CD4-positive, alpha-beta T cell treated with Interleukin-2 at 100 ng/mL for 4 hours (primary cell): ENCODE measurements around the gene CLEC4E.
"Not testable (repeated sequence)": the region's sequence is repeated elsewhere in the genome, so short reads cannot be mapped to it uniquely, and the experiment has no call there.

Experiments used
- DNase-seq: peaks from one replicate; pipeline ENCODE4 v3.0.0-alpha.2; 2020; ENCODE audit warnings: low spot score

CLEC4E gene, protein sequence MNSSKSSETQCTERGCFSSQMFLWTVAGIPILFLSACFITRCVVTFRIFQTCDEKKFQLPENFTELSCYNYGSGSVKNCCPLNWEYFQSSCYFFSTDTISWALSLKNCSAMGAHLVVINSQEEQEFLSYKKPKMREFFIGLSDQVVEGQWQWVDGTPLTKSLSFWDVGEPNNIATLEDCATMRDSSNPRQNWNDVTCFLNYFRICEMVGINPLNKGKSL

DNA sequence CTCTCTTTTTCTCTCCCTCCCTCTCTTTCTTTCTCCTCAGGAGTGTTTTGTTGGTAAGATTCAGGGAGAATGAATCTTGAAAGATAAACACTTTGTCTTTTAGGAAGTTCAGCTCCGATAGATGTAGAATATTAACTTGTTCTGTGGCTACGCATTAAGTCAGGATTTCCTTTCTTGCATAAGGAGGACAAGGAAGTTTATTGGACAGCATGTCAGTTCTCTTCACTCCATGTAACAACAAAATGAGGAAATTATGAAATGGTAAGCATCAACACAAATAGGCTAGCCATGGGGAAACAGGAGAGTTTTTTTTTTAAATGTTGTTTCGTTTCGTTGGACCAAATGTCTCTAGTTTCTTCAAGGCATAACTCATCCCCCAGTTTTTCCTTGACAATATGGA, at the start of gene CLEC4E:
Gene CLEC4E (minus strand): TSS at position 75 of the 400 bp plus-strand sequence. CDS start 108 bp downstream, outside the sequence.
- DNase-seq: not testable (repeated sequence)

DNA sequence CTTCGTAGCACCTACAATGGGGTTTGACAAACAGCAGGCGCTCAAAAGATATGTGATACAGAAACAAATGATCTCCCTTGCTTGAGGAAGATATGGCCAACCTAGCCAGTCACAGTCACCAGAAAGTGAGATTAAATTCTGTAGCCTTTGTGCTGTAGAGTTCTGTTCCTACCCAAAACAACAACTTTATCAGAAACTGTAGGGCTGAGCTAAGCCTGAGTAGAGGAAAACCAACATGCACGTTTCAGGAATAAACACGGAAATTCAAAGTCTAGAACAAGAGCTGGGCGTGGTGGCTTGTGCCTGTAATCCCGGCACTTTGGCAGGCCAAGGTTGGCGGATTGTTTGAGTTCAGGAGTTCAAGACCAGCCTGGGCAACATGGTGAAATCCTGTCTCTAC, 49.0 kb upstream of the CLEC4E start:
- DNase-seq: no peak

DNA sequence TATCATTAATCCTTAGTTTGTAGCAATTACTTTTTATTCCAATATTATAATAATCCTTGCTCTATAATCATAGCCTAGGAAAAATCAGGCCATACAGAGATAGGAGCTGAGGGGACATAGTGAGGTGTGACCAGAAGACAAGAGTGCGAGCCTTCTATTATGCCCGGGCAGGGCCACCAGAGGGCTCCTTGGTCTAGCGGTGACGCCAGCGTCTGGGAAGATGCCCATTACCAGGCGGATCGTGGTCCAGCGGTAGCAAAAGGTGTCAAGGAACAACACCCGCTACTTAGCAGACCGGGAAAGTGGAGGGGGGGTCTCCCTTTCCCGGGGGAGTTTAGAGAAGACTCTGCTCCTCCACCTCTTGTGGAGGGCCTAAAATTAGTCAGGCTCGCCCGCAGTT, 43.8 kb upstream of the CLEC4E start:
- not testable (repeated sequence) for DNase-seq

DNA sequence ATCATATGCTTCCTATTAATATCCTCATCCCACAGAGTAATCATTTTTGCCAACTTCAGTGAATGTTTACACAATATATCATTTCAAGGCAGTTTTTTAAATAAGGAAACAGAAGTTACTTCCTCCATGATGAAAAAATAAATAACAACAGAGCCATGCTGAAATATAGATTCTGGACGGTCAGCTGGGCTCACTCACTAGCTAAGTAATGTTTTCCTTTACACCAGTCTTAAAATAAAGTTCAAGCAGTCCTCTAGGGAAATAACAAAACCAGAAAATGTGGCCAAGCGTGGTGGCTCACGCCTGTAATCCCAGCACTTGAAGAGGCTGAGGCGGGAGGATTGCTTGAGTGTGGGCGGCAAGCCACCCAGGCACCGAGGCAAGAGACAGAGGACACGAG, 43.3 kb upstream of the CLEC4E start:
- no peak for DNase-seq

DNA sequence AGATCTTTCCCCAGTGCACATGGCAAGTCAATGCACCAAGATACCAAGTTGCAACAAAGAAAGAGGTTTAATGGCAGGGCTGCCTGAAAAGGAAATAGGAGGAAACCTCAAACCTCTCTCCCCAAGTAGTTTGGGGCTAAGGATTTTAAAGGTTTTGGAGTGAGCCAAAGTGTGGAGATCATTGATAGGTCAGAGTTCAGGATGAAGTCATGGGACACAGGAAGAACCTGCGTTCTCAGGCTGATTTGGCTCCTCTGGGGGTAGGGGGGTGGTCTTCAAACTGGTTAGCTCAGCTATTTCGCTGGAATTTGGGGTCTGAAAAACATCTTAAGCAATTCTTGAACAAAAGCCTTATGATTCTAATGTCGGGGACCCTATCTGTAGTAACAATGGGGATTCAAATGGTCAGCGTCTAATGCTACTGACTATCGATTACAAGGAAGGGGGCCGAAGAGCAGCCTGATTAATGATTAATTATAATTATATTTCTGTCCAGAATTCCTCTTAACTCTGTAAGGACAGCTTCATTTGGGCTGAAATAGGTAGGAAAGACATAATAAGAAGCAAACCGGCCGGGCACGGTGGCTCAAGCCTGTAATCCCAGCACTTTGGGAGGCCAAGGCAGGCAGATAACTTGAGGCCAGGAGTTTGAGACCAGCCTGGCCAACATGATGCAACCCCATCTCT, 40.5 kb upstream of the CLEC4E start:
- DNase-seq: no peak

DNA sequence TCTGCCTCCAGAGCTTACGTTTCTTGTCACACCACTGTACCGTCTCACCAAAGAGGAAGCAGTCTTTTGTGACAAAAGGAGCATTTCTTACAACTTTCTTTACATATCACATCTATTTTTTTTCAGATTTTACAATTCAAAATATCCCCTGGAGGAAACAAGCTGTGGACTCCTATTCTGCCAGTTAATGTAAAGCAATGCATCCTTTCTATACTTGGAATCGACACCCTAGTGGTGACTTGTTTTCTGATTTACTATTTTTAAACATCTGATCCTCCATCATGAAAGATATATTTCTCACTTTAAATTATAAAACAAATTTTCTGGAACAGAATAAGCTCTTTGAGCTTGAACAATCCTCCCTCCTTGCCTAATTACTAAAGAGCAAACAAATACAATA, 37.2 kb upstream of the CLEC4E start:
- no peak for DNase-seq

DNA sequence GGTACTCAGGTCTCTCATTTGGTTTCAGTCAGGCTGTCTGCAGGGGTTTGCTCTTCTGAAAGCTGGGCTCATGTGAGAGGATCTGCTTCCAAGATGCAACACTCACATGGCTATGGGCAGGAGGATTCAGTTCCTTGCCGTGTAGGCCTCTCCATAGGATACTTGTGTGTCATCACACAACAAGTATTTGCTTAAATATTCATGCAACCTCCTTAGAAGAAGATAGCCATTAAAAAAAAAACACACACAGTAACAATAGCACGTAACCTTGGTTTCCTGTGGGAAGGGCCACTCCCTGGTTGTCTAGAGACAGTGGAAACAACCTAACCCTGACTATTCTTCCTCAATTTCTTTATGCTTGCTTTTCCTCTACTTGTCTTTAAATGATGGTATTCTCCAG, 31.8 kb upstream of the CLEC4E start:
- peak; percentile 27 for DNase-seq

DNA sequence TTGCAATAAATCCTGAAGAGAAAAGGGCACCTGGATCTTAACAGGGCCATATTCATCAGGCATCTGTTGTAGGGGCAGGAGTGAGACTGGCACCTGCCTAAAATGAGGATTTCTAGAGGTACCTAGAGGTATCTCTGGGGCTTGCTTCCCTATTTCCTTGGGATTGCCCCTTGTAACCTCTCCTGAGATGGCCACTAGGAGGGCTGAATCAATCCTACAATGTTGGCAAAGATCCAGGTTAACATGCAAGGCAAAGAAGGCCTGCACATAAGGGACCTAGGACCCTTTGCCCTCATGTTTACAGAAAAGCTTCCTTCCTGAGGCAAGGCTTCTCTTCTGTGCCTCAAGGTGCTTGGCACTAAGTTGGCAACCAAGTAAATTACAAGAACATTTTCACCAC, 25.8 kb upstream of the CLEC4E start:
- no peak for DNase-seq

DNA sequence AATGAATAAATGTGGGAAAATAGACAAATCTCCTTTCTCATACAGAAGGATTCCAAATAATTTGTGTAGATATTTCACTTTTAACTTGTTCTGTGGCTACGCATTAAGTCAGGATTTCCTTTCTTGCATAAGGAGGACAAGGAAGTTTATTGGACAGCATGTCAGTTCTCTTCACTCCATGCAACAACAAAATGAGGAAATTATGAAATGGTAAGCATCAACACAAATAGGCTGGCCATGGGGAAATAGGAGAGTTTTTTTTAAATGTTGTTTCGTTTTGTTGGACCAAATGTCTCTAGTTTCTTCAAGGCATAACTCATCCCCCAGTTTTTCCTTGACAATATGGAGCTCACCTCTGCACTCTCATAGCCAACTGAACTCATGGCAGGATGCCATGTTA, 25.3 kb upstream of the CLEC4E start:
- not testable (repeated sequence) for DNase-seq

DNA sequence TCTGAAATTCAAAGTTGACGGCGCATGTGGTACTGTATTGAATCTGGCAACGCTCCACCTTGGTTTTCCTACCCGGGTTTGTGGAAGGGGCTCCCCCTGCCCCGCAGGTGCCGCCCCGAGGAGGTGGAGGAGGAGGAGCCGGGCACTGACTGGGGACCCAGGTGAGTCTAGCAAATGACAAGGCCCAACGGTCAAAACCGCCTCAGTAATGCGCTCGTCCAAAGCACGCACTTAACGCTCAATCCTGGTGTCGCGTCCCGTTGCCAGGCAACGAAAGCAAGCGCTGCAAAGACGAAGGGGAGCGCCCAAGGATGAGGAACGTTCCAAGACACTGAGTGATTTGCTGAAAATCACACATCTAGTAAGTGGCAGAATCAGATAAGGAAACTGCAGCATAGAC, 24.0 kb upstream of the CLEC4E start:
- no peak for DNase-seq

DNA sequence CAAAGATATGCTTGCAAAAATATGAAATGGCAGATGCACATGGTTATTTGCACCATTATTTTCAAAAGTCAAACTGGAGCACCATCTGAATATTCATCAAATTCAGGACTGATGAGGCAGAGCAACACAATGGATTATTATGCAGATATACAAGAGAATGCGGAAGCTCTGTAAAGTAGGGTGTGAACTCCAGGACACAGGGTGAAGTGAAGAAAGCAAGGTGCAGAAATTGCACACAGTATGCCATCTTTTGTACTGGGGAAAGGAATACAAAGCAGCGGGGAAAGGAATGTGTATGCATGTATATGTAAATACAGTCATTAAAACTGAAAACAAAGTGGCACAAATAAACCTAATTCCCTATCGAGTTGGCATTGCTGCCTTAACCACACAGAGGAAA, 22.7 kb upstream of the CLEC4E start:
- DNase-seq: no peak

DNA sequence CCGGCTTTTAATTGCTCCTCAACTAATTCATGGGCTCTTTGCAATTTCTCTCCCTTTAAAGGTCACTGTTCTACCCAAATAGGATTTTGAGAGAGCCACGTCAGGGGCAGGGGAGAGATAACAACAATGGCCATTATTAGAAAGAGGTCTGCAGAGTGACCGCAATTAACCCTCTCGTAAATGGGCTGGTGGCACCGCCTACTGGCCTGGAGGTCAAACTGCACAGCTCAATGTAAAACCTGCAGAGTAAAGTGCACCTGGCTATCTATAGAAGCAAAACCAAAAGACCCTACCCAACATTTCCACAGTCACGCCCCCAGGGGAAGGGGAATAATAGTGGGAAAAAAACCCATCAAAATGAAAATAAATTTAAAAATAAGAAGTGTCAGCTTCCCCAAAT, 21.6 kb upstream of the CLEC4E start:
- no peak for DNase-seq

DNA sequence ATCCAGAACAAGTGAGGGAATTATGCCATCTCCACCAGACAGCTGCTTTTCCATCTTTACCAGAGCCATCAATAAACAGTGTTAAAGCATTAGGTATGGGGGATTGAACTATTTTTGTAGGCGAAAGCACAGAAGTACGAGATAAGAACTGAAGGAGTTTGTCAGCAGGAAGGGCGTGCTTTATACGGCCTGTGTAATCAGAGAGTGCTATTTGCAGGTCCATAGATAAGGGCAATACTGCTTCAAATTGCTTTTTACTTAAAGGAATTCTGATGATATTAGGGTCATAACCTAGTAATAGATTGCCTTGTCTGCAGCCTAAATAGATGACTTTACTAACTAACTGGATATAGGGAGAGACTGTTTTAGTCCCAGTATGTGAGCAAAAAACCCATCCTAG, 20.3 kb upstream of the CLEC4E start:
- DNase-seq: no peak

DNA sequence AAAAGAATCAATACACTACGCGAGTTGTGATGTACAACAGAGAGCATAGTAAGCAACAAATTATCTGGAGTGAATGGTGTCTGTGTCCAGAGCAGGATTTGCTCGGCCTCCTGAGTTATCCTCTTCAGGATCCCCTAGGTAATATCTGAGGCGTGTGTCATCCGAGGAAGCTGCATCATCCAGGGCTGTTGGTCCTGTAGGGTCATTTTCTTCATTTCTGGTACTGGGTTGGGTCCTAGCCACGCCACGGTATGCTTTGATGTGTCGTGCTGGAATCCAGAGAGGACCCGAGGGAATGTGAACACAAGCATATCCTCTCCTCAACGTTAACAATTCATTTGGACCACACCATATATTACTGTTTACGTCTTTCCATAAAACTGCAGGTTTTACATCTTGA, 19.0 kb upstream of the CLEC4E start:
- DNase-seq: no peak

DNA sequence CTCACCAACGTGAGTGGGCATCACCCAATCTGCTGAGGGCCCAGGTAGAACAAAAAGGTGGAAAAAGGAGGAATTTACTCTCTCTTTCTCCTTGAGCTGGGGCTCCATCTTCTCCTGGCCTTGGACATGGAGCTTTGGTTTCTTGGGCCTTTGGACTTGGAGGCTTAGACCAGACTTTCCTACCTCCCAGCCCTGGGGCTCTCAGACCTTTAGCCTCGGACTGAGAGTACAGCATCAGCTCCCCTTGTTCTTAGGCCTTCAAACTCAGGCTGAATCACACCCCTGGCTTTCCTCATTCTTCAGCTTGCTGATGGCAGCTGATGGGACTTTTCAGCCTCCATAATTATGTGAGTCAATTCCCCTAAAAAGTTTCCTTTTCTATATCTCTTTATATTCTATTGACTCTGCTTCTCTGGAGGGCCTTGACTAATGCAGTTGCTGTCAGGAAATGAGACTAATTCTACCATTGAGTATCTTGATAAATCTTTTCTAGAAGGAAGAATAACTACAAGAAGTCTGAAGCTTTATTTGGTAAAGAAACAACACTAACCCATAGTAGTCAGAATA, 15.9 kb upstream of the CLEC4E start:
- no peak for DNase-seq

DNA sequence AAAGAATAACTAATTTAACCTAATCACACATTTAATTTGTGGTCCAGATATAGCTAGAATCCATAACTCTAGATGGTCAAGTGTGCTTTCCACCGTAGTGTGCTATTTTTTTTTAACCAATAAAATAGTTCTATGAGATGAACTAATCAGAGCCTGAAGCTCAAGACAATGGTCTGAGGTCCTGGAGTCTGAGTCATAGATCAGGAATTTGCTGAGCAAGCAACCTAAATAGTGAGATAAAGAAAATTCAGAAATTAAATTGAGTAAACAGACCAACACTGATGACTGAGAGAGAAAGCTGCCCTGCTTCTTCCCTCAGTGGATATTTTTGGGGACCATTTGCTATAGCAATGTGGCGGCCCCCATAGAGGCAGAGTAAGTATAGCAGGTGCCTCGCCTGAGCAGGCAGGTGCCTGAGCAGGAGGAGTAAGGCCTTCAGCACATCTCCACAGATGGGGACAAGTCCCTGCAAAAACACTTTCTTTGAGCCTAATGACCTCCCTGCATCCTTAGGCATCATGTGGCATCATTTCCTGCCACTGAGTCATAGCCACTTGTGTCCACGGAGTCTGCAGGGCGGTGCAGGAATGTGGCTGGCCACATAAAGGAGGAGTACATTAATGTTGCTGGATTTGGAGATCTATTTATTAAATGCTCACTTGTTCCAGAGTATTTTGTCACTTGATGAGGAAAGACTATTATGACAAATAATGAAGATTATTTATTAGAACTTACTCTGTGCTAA, 13.9 kb upstream of the CLEC4E start:
- no peak for DNase-seq

DNA sequence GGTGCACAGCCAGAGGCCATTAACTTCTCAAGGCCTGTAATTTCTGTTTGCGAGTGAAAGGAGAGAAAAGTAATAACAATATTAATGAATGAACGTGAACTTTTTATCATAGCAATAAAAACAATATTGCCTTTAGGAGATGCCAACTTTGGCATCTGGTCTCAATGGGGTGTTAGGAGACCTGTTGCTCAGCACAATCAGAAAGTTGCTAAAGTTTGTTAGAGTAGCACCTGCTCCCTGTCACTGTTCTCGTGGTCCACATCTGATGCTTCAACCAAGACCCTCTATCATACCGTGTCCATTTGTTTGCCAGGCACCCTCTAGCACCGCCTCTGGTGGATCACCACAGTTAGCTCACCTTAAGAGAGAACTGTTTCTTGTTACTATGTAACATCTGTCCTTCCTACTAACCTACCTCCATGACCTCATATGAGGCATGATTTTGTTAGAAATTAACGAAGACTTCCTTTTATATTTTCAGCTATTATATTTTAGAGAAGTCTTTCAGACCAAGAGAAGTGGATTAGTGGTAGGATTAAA, 12.5 kb upstream of the CLEC4E start:
- DNase-seq: no peak

DNA sequence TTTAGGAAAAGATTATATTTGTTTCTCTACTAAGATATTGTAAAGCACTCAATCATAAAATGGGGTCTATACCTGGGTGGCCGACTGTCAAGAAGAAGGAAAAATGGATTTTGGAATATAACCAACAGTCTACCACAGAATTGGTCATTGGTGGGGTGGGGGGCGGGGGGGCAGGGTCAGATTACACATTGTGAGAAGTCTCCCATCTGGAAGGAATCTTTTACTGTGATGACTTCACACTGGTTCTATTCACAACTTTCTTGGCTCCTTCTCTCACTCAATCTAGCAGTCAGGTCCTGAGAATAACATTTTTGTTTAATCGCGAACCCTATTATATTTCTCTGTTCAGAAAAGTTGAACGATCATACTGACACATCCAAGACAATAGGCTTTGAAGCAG, 8.7 kb upstream of the CLEC4E start:
- no peak for DNase-seq

DNA sequence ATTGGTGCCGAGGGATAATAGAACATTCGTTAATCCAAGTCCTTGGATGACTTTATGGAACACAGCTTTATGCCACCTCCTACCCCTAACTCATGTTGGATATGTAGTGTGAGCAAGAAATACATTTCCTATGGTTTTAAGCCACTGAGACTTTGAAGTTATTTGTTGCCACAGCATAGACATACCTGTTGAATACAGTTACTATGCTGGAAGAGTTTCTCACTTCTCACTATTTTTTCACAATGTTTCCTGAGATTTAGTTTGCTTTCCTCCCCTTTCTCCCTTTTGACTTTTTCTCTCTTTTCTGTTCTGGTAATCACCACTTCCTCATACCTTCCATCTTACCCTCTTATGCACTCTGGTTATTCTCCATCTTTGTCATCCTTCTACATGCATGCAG, 7.5 kb upstream of the CLEC4E start:
- no peak for DNase-seq

DNA sequence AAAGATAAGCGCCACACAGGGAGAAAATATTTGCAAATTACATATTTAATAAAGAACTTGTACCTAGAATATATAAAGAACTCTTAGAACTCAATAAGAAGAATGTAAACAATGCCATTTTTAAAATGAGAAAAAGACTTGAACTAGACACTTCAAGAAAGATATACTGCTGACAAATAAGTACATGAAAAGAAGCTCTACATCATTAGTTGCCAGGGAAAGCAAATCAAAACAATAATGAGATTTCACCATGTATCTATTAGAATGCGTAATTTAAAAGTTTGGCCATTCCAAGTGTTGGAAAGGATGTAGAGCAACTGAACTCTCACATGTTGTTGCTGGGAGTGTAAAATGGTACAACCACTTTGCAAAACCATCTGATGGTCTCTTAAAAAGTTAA, 6.9 kb upstream of the CLEC4E start:
- no peak for DNase-seq

DNA sequence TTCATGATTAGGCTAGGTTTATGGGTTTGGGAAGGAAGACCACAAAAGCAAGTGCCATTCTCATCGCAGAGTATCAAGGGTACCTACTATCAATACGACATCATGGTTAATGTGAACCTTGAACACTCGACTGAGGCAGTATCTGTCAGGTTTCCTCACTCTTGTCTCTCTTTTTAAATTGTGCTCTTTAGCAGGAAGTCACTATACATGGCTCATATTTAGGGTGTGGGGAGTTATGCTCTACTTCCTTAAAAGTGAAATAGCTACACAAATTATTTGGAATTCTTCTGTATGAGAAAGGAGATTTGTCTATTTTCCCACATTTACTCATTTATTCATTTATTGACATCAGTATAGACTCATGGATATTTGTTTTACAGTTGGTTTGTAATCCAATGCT, 5.9 kb upstream of the CLEC4E start:
- DNase-seq: no peak

DNA sequence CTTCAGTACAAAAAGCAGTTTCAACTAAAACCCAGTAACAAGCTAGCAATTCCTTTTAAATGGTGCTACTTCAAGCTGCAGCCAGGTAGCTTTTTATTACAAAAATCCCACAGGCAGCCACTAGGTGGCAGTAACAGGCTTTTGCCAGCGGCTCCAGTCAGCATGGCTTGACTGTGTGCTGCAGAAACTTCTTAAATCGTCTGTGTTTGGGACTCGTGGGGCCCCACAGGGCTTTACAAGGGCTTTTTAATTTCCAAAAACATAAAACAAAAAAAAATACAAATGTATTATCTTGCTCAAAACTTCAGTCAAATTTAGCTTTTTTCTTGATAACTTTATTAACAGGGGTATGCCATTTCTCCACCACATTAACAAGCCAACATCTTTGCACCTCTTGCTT, 3.6 kb upstream of the CLEC4E start:
- peak; percentile 80 for DNase-seq

DNA sequence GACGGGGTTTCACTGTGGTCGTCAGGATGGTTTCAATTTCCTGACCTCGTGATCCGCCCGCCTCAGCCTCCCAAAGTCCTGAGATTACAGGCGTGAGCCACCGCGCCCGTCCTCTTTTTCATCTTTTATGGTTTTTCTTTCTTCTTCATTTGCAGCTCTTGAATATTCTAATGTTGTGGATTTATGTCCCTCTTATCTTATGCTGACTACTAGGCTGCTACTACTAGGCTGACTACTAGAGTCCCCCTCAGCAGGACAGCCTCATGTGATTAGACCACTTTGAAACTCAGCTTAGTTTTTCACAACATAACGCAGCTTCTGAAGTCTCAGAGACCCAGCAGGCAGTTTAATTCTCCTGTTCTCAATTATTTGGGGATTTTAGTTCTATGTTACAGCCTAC, 857 bp upstream of the CLEC4E start:
- no peak for DNase-seq
